Measurements from ENCODE around the gene PNPLA7. TPM values are rescaled to one million over a fixed set of nuclear protein-coding genes. Genes with fewer than 3 reads are reported as not detected.

The PNPLA7 gene
- total and polyA plus RNA-seq, 2 of the 13 experiments (the other 11 are each of a cell fraction or from before 2014, with no cell fraction given), result 0.42 to 1.5 TPM

- TF ChIP-seq LBX2 (CRISPR knock-in tag; IDR thresholded peaks at IDR 0.05; ENCODE audit: borderline replicate concordance) (peak; percentile 93; the same call in 1 of the 2 replicates), ELF4 (CRISPR knock-in tag; IDR thresholded peaks at IDR 0.05; ENCODE audit: borderline replicate concordance) (no peak), ZNF253 (CRISPR knock-in tag; IDR thresholded peaks at IDR 0.05; ENCODE audit: borderline replicate concordance) (peak; percentile 90; the same call in 1 of the 2 replicates), MLX (CRISPR knock-in tag; IDR thresholded peaks at IDR 0.05) (peak; percentile 97), ZNF558 (CRISPR knock-in tag; IDR thresholded peaks at IDR 0.05; ENCODE audit: borderline replicate concordance) (peak; percentile 96; the same call in 1 of the 2 replicates), AHR (CRISPR knock-in tag; IDR thresholded peaks at IDR 0.05) (peak; percentile 64), ATAD3A (CRISPR knock-in tag; IDR thresholded peaks at IDR 0.05) (no peak), ZNF354B (CRISPR knock-in tag; IDR thresholded peaks at IDR 0.05) (no peak), ZBTB20 (CRISPR knock-in tag; IDR thresholded peaks at IDR 0.05; ENCODE audit: borderline replicate concordance, low read depth) (0 out of 2 replicates have a peak, but pooled peaks have one; percentile 43), FOXA1 (IDR thresholded peaks at IDR 0.05) (no peak), FOXA1 (CRISPR knock-in tag; IDR thresholded peaks at IDR 0.05) (0 out of 2 replicates have a peak, but pooled peaks have one; percentile 17), ZNF766 (CRISPR knock-in tag; IDR thresholded peaks at IDR 0.05; ENCODE audit: borderline replicate concordance) (peak; percentile 81; the same call in 1 of the 2 replicates), ZNF234 (CRISPR knock-in tag; conservative IDR thresholded peaks at IDR 0.05) (peak; percentile 96; the same call in 1 of the 2 replicates), ZBTB7B (CRISPR knock-in tag; IDR thresholded peaks at IDR 0.05) (peak; percentile 89; the same call in 1 of the 2 replicates), ZFP37 (CRISPR knock-in tag; IDR thresholded peaks at IDR 0.05; ENCODE audit: borderline replicate concordance) (peak; percentile 93), ARID2 (CRISPR knock-in tag; IDR thresholded peaks at IDR 0.05; ENCODE audit: borderline replicate concordance) (peak; percentile 84; the same call in 1 of the 2 replicates), NFE2 (CRISPR knock-in tag; IDR thresholded peaks at IDR 0.05) (no peak), ZSCAN30 (CRISPR knock-in tag; IDR thresholded peaks at IDR 0.05) (peak; percentile 62; the same call in 1 of the 2 replicates), ZMYM4 (CRISPR knock-in tag; IDR thresholded peaks at IDR 0.05) (peak; percentile 76), ZNF550 (CRISPR knock-in tag; IDR thresholded peaks at IDR 0.05; ENCODE audit: borderline replicate concordance) (no peak), ZNF580 (CRISPR knock-in tag; IDR thresholded peaks at IDR 0.05; ENCODE audit: borderline replicate concordance, low read depth) (peak; percentile 90), MIER2 (CRISPR knock-in tag; IDR thresholded peaks at IDR 0.05) (peak; percentile 59; the same call in 1 of the 2 replicates), ZNF576 (CRISPR knock-in tag; IDR thresholded peaks at IDR 0.05) (no peak; the same call in 1 of the 2 replicates), ZKSCAN5 (CRISPR knock-in tag; IDR thresholded peaks at IDR 0.05) (0 out of 2 replicates have a peak, but pooled peaks have one; percentile 7), CREBL2 (CRISPR knock-in tag; IDR thresholded peaks at IDR 0.05; ENCODE audit: borderline replicate concordance) (no peak), ZMYM3 (CRISPR knock-in tag; IDR thresholded peaks at IDR 0.05) (peak; percentile 53; the same call in 1 of the 2 replicates), AGO2 (optimal IDR thresholded peaks at IDR 0.05; ENCODE audit: low read depth, low read length) (peak; percentile 76), KDM5B (CRISPR knock-in tag; IDR thresholded peaks at IDR 0.05; ENCODE audit: borderline replicate concordance) (peak; percentile 96), ZSCAN31 (CRISPR knock-in tag; IDR thresholded peaks at IDR 0.05; ENCODE audit: low read depth) (peak; percentile 91), HDAC2 (CRISPR knock-in tag; IDR thresholded peaks at IDR 0.05) (peak; percentile 84; the same call in 1 of the 2 replicates)
These were observed 95.4 kb downstream of the PNPLA7 start (continued) for GRCh38 chr9:137454597-137455358.

Data from HepG2 (cell line).